ENCODE data around the gene ARID1B.

DNA sequence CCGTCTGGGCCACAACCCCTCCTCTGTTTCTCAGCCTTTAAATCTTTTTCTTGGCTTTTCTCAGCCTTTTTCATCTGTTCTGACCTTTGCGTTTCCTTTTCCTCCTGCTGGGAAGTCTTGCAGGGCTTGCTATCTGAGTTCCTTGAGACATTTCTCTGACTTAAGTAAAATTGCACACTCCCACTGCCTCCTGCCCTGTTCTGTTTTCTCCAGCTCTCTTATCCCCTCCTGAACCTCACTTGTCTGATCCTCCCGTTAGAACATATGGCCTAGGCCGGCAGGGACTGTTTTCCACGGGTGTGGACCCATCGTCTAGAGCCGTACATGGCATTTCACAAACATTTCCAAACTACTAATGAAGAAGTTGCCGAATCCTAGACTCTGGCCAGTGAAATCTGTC is 63.0 kb downstream of the ARID1B start:
- TF ChIP-seq, protein P1, sequence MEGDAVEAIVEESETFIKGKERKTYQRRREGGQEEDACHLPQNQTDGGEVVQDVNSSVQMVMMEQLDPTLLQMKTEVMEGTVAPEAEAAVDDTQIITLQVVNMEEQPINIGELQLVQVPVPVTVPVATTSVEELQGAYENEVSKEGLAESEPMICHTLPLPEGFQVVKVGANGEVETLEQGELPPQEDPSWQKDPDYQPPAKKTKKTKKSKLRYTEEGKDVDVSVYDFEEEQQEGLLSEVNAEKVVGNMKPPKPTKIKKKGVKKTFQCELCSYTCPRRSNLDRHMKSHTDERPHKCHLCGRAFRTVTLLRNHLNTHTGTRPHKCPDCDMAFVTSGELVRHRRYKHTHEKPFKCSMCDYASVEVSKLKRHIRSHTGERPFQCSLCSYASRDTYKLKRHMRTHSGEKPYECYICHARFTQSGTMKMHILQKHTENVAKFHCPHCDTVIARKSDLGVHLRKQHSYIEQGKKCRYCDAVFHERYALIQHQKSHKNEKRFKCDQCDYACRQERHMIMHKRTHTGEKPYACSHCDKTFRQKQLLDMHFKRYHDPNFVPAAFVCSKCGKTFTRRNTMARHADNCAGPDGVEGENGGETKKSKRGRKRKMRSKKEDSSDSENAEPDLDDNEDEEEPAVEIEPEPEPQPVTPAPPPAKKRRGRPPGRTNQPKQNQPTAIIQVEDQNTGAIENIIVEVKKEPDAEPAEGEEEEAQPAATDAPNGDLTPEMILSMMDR (IDR thresholded peaks at IDR 0.05; ENCODE audit: low read length), result no peak
- TF ChIP-seq EZH2 (IDR thresholded peaks at IDR 0.05; ENCODE audit: borderline replicate concordance, low read length), result no peak

Measured in OCI-LY1 (cell line).